ENCODE measurements around the gene NPNT.

GRCh38 chr4:105937759-105938158 is 42.5 kb downstream of the NPNT start:
- TF ChIP-seq GATA2 (IDR thresholded peaks at IDR 0.05; ENCODE audit: low read depth, low read length) (no peak), GATA3 (IDR thresholded peaks at IDR 0.05; ENCODE audit: low read depth, low read length) (no peak)
